SKM-1 treated with dmso at 0.1 percent for 144 hours (cell line): ENCODE results near the gene TMEM62.
"Not testable (repeated sequence)": the region's sequence is repeated elsewhere in the genome, so short reads cannot be mapped to it uniquely, and the experiment has no call there.

Source experiments
- DNase-seq: peaks from one replicate; lab custom pipeline; 2025; ENCODE audit not compliant: unreplicated experiment; lab: John Stamatoyannopoulos, UW

TMEM62 gene

DNA sequence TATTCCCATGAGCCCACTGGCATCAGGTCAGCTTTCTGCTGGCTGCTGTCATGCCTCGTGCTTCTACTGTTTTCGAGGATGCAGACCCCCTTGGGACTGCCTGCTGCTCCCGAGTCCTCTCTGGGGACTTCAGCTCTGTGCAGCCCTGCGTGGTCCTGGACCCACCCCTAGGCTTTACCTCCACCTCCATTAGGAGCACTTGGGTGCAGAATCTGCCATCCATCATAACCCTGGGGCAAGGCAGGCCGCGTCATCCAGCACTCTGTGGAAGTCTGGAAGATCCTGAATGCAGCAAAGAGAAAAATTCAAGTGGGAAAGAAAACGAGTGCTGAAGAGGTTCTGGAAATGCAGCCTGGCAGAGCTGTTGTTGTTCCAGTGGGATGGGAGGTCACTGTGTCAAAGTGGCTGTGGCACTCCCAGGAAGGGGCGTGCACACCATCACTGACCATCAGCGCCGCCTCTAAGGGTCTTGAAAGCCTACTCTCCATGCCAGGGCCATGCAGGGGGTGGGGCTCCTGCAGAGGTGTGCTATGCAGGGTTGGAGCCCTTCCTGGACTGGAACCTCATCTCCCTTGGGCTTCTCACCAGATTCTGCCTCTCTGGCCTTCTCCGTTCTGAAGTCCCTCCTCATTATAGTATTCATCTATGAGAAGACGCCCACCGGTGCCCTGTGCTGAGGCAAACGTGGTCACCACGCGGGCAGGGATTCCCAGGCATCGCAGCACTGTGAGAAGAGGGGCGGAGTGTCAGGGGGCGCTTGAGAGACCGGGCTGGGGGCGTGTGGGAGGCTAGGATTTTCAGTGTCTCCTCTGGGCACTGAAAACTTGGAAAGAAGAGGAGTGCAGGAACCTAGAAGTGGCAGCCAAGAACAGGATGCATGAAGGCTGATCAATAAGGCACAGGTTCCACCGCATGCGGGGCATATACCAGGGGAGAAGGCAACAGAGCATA is 74.9 kb downstream of the TMEM62 start:
- no peak for DNase-seq

DNA sequence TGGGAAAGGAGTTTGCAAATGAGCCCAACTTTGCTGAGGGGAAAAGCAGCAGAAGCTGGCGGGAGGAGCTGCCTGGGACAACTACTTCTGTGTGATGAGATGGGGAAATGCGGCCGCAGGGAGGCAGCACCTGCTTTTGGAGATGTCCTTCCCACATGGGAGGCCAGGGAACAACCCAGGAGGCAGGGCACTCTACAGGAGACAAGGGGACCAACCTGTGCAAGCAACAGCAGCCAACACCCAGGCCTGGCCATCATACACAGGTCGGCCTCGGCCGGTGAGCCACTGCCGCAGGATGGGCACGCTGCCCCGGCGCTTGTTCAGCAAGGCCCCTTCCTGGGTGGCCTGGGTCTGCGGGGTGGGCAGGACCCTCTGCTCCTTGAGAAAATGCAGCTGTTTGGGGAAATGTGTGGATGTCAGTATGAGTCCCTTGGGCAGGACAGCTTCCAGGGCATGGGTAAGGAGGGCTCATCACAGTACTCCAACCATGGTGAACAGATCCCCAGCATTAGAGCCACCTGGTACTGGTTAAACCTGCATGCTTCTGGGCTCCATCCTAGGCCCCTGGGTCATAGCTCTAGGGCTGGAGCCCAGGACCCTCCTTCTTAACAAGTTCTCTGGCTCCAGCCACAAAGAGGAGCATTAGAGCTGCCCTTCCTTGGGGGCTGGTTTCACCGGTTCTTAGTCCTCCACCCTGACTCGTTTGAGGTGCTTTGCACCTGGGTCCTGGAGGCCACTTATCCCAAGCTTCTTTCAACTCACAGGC is 75.9 kb downstream of the TMEM62 start:
- DNase-seq = no peak

DNA sequence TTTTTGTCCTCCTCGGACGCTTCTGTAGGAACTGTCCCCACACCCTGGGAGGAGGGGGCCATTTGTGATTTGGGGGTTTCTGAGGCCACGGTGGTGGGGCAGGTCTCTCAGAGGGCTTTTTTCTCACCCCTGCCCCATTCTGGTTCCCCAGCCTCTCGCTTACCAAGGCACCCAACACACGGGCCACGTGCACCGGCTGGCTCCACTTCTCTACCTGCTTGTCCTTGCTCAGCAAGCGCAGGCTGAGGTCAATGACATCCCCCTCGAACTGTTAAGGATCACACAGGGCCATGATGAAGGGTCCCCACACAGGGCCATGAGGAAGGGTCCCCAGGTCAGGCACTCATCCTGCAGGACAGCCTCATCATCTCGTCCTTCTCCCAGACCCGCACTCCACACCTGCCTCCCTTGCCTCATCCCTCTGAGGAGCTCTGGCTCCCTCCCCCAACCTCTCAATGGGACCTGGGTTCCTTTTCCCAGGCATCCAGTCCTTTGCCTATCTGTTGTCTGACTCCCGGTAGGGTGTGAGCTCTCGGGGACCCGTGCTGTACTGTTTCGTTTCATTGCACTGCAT is 76.9 kb downstream of the TMEM62 start:
- no peak for DNase-seq

DNA sequence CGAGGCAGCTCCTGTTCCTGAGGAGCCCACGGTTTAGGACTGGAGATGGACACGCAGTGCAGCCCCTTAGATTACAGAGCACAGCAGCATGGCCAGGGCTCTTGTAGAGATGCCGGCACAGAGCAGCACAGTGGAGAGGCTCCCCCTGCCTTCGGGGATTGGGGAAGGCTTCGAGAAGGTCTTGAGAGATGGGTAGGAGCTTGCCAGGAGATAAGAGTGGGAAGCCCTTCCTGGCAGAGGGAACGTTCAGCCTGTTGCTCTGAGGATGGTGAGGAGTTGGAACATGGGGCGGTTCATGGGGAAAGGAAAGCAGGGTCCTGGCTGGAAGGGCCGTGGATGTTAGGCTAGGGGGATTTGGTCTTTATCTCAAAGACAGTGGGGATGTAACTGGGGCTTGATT is 77.4 kb downstream of the TMEM62 start:
- DNase-seq = no peak

DNA sequence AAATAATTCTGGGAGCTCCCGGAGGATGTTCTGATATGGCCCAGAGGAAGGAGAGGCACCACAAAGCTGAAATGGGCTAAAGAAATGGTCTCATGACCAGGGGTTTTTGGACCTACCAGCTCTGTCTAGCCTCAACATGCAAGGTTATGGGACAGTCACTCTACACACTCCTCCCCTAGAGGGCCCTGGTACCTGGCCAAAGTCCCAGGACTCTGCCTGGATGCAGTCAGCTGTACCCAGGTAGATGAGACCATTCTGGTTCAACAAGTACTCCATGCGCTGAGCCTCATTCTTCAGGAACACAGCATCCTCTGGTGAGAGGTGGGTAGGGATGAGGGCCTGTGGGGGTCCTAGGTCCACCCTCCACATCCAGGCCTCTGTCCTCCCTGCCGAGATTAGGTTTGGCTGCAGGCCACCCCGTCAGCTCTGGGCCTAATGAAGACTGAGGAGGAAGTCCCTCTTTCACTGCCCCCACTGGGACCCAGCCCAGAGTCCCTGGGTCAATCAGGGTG is 77.9 kb downstream of the TMEM62 start:
- no peak for DNase-seq

DNA sequence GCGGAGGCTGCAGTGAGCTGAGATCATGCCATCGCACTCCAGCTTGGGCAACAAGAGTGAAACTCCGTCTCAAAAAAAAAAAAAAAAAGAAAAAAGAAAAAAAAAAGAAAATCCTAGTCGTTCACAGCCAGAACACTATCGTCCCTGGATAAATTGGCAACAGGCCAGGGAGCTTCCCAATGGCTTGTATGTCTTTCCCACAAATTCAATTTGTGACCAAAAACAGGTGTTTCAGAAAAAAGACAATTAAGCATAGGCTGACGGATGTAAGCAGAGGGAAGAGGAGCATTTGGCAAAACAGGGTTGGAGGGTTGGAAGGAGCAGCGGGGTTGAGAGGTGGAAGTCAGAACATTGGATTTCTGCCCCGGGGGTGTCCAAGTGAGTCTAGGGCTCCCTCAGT is 78.9 kb downstream of the TMEM62 start:
- DNase-seq = no peak

DNA sequence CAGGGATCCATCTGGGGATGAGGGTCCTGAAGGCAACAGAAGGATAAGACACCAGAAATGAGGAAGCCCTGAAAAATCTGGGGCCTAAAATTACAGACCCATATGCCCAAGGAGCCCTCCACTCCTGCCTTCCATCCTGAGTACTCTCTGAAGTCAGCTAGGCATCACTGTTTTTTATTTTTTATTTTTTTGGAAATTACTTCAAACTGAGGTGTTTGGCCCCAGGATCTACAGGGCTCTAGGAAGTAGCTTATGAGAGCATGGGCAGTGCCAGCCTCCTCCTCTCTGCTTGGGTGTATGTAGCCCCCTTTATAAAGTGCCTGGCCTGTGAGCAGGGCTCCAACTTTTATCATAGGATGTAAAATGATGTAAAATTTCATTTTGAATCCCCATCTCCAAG is 79.6 kb downstream of the TMEM62 start:
- no peak for DNase-seq

DNA sequence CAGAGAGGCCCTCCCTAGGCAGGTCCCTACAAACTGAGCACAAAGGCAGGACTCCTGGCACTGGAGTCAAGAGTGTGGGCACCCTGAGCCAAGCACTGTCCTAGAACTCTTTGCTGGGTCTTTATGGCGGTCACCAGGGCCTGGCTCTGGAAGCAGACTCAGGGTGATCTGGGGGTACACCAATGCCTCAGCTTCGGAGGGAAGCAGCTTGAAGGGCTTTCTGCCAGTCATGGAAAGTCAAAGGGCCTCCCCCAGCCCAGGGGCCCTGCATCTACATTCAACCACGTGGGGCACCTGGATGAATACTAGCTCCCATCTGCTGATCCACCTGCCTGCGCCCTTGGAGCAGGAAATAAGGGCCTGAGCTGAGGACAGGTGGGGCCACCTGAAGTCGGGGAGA is 80.1 kb downstream of the TMEM62 start:
- no peak for DNase-seq

DNA sequence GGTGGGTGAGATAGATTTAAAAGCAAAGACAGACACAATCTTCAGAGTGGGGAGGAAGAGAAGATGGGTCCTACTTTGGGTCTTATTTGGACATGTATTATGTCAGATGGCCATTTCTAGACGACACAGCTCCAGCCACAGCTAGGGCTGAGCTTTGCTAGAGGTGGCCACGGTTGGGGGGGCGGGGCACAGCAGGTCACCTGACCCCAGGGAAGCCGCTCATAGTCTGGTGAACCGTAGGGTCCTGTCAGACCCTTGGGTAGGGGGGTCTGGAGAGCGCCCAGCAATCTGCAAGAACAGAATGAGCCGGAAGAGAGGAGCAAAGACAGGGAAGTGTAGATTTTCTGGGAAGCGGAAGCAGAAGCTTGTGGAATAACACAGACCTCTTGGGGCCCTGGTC is 80.8 kb downstream of the TMEM62 start:
- no peak for DNase-seq

DNA sequence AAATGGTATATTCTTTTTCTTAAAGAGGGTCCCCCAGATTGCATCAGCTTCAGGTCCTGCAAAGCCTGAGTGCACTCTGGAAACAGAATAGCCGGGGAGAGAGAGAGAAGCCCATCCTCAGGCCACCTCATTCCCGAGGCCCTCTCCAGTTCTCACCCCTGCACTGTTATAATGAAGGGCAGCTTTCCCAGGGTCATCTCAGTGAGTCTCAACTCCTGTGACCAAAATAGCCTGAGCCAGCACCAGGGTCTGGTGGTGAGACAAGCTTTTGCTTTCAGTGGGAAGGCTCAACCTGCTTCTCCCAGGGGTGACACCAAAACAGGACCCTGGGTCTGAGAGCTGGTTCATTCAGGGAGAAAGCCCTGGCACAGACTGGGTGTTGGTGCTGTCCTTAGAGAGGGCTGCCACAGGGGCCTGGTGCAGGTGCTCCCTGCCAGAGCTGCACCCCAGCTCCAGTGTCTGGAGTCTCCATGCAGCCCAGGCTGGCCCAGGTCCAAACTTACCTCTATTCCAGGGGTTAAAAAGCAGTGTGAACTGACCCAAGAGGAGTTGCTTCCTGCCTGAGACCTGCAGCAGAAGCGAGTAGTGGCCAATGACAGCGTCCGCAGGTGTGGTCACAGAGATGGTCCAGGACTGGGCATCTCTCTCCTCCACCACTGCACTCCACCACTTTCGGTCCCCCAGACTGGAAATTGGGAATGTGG is 81.4 kb downstream of the TMEM62 start:
- no peak for DNase-seq

DNA sequence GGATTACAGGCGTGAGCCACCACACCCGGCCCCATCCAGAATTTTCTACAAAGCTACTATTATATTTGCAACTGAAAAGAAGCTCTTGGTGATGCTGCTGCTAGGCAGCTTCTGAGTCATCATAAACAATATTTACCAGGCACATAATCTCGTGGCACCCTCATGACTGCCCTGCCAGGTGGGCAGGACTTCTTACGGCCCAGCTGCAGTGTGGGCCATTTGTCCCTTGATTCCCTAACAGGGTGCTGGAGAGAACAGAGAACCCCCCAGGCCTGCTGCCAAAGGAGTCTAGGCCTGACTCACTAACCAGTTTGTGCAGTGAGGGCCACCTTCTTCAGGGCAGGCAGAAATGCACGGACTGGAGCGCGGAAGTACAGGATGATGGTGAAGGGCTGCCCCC is 82.6 kb downstream of the TMEM62 start:
- no peak for DNase-seq

DNA sequence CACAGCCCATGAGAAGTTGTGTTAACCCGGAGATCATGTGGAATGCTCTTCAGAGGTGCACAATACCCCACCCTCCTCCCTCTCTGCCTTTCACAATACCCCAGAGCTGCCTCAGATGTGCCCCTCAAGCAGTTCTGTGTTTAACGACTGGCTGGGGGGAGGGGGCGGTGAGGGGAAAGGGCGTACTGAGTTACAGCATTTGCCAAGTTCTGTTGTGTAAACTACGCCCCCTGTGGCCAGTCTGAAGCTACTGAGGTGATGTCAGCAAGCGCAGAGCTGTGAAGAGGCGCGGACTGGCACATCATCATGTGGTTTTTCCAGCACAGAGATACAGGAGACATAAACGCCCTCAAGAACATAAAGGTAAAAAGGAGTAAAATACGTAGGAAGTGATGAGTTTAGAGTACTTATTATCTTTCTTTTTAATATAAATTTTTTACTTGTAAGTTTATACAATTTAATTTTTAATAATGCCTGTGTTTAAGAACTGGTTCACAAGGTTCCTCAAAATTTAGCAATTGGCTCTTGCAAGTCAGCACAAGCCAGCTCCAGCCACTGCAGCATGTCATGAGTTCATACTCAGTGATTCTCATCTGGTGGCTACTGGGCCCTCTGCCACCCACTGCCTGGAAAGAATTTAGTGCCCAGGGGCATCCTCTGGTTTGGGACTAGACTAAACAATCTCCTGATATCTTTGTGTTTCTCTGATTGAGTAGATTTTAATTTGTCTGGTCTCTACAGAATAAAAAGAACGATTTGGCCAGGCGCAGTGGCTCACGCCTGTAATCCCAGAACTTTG is 85.7 kb downstream of the TMEM62 start:
- peak; percentile 5 for DNase-seq

DNA sequence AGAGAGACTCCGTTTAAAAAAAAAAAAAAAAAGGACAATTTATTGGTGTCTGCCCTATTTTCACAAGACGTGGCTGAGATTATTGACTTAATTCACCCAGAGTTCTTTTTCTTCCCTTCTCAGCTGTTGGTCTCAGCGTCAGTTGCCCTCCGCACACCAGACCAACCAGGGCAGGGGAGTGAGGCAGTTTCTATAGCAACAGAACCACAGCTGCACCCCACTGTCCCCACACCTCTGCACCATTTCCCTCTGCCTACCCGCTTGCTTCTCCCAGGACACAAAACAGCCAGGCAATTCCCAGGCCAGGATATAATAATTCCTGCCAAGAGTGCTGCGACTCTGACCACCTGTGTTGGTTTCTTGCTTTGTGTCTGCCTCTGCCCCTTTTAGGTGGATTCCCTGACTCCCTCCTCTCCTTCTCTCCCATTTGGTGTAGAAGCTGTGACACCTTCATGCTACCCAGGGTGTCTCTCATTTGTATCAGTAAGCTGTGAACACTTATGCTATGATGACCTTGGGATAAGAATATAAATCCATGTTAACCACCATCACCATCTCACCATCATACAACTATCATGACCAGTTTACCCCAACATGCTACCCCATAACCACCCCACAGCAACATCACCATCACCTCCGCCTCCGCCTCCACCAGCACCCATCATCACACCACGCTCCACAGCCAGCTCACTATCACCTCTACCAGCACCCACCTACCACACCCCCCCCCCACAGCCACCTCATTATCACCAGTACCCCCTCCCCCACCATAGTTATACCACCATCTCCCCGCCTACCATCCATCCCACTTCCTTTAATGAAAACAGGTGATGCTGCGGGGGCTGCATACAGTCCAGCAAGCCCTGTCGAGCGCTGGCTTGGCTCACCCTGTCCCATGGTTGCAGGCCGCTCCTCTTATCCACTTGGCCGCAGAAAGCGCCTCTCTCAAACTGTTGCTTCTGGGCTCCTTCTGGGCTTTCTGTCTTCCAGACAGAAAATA is 86.8 kb downstream of the TMEM62 start:
- no peak for DNase-seq

DNA sequence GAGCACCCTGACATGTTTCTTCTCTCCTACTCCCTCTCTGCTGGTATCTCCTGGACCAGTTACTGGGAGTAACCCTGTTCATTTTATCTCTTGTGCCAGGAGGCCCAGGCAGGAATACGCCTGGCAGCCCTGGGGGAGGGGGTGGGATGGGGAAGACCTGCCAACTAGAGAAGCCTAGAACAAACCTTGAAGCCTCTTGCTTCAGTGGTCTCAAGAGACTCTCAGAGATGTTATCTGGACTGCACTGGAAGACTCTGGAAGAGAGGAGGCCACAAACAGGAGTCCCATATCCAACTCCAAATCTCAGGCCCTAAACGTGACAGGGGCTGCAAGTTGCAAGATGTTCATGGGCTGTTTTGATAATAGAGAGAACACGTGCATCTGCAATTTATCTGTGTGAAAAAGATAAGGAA is 87.6 kb downstream of the TMEM62 start, which contains the start of gene EPB42:
Gene EPB42 (minus strand): TSS at position 28 of the 413 bp plus-strand sequence. CDS start 193 bp downstream, outside the sequence.
- DNase-seq = no peak

DNA sequence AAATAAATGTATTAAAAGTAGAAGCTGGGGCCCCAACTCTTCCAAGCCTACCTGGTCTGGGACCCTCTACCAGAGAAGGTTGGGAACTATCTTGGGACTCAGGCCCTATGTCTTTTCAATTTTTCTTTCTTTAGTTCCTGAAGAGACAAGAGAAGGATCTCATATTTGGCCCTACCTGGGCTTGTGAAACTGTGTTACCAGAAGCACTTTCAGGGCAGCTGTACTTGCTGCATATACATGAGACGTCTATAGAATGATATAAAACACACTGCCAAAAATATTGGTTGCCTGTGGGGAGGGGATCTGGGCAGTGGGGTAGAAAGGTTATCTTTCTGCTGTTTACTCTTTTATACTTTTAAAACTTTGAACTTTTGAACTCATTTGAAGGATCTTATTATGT is 88.0 kb downstream of the TMEM62 start:
- no peak for DNase-seq

DNA sequence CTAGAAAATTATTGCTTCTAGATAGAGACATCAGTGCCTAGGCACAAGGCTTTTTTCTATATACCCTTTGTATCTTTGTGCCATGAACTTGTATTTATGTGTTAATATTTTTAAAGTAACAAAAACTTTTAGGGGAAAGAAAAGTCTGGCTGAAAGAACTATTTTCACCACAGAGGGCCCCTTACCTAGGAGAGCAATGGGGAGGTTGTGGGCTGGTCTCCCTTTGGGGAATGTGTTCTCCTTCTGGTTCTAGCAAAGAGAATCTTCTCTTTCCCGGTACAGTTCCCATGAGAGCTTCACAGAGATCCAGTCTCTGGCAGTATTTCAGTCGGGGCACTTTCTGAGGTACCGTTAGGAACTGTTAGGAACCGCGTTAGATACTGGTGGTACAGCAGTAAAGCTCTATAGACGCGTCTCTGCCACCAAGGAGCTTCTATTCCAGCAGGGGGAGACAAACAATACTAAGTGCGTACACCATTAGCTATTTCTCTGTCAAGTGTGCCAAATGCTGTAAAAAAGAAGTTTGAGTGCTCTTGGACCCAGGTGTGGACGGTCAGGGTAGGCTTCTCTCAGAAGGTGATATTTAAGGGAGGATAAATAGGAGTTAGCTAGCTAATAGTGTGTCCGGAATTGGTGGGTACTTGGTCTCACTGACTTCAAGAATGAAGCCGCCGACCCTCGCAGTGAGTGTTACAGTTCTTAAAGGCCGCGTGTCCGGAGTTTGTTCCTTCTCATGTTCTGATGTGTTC is 92.0 kb downstream of the TMEM62 start:
- peak; percentile 74 for DNase-seq

DNA sequence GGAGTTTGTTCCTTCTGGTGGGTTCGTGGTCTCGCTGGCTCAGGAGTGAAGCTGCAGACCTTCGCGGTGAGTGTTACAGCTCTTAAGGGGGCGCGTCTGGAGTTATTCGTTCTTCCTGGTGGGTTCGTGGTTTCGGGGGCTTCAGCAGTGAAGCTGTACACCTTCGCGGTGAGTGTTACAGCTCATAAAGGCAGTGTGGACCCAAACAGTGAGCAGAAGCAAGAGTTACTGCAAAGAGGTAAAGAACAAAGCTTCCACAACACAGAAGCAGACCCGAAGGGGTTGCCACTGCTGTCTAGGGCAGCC is 92.5 kb downstream of the TMEM62 start:
- not testable (repeated sequence) for DNase-seq
